HepG2 (cell line): Measurements from ENCODE around the gene ZBTB26. TPM values are rescaled to one million over a fixed set of nuclear protein-coding genes. Genes with fewer than 3 reads are reported as not detected.
A peak's percentile ranks its signal among the peaks of the same experiment; 100 is the strongest.

ENCODE experiments used
- ARNT2 ChIP-seq: sonication (generic); formaldehyde crosslinking; IDR thresholded peaks from 2 replicates; pipeline ENCODE4 v1.8.0; 2022; ENCODE audit warnings: mild to moderate bottlenecking, low read depth, missing genetic modification reagents, moderate library complexity
- ATAD3A ChIP-seq: sonication (generic); formaldehyde crosslinking; IDR thresholded peaks from 2 replicates; pipeline ENCODE4 v1.4.0; 2020; ENCODE audit warnings: missing genetic modification reagents
- CEBPG ChIP-seq: IDR thresholded peaks from 2 replicates; pipeline ENCODE4 v1.6.1; 2016
- CHCHD3 ChIP-seq: sonication (generic); formaldehyde crosslinking; IDR thresholded peaks from 2 replicates; pipeline ENCODE4 v1.8.0; 2022; ENCODE audit warnings: mild to moderate bottlenecking, missing genetic modification reagents, moderate library complexity
- DBP ChIP-seq: sonication (generic); formaldehyde crosslinking; IDR thresholded peaks from 2 replicates; pipeline ENCODE4 v1.4.0; 2020; ENCODE audit warnings: missing genetic modification reagents; ENCODE audit errors: not compliant biosample characterization
- DMAP1 ChIP-seq: IDR thresholded peaks from 2 replicates; pipeline ENCODE4 v1.6.1; 2016
- FOXK1 ChIP-seq: sonication (generic); formaldehyde crosslinking; IDR thresholded peaks from 2 replicates; pipeline ENCODE4 v1.4.0; 2020; ENCODE audit warnings: low read depth, missing genetic modification reagents, borderline replicate concordance
- JARID2 ChIP-seq: sonication (generic); formaldehyde crosslinking; IDR thresholded peaks from 2 replicates; pipeline ENCODE4 v1.8.1; 2023; ENCODE audit warnings: missing genetic modification reagents, inconsistent platforms; ENCODE audit not compliant: insufficient replicate concordance
- KLF11 ChIP-seq: IDR thresholded peaks from 2 replicates; pipeline ENCODE4 v1.6.1; 2016; ENCODE audit warnings: missing compliant biosample characterization
- MBD4 ChIP-seq: IDR thresholded peaks from 2 replicates; pipeline ENCODE4 v1.6.1; 2012; ENCODE audit warnings: low read length, inconsistent platforms, borderline replicate concordance
- NCOA5 ChIP-seq: sonication (generic); formaldehyde crosslinking; IDR thresholded peaks from 2 replicates; pipeline ENCODE4 v1.4.0; 2020; ENCODE audit warnings: missing genetic modification reagents
- RFXANK ChIP-seq: IDR thresholded peaks from 2 replicates; pipeline ENCODE4 v1.6.1; 2016
- TEF ChIP-seq: sonication (generic); formaldehyde crosslinking; IDR thresholded peaks from 2 replicates; pipeline ENCODE4 v1.5.0; 2020; ENCODE audit warnings: missing genetic modification reagents
- THYN1 ChIP-seq: sonication (generic); formaldehyde crosslinking; IDR thresholded peaks from 2 replicates; pipeline ENCODE4 v1.8.1; 2023; ENCODE audit warnings: low read depth, mild to moderate bottlenecking, moderate library complexity, missing genetic modification reagents, borderline replicate concordance
- ZBTB49 ChIP-seq: sonication (generic); formaldehyde crosslinking; IDR thresholded peaks from 2 replicates; pipeline ENCODE4 v1.4.0; 2020; ENCODE audit warnings: missing genetic modification reagents, borderline replicate concordance
- ZFP36L2 ChIP-seq: sonication (generic); formaldehyde crosslinking; IDR thresholded peaks from 2 replicates; pipeline ENCODE4 v1.4.0; 2020; ENCODE audit warnings: missing genetic modification reagents
- ZNF275 ChIP-seq: sonication (generic); formaldehyde crosslinking; IDR thresholded peaks from 2 replicates; pipeline ENCODE4 v1.8.0; 2022; ENCODE audit warnings: missing genetic modification reagents, mild to moderate bottlenecking, inconsistent platforms, borderline replicate concordance
- ZNF619 ChIP-seq: sonication (generic); formaldehyde crosslinking; IDR thresholded peaks from 2 replicates; pipeline ENCODE4 v1.4.0; 2020; ENCODE audit warnings: mild to moderate bottlenecking, missing genetic modification reagents
- polyA plus RNA-seq, 8 experiments: library from polyadenylated mRNA; depleted of rRNA in 3 of 8; stranded (reverse) in 7 of 8; unstranded in 1 of 8; fragments of >200 nt; fragmentation: Illumina TruSeq in 4 of 8; extraction: Trizol in 4 of 8; gene quantifications; 2 replicates each; pipeline versions ENCODE4 v1.2.1 to v1.2.3, GENCODE V29; 2011 to 2016; ENCODE audit warnings: low read depth in 4 of 8, missing spikeins in 1 of 8, mixed read lengths in 1 of 8; ENCODE audit not compliant: insufficient read depth in 1 of 8
- total RNA-seq, 5 experiments: library from RNA; depleted of rRNA; stranded (reverse); fragments of >200 nt; fragmentation: Illumina TruSeq; extraction: Trizol; gene quantifications; 2 replicates each; pipeline ENCODE4 v1.2.3, GENCODE V29; 2016; ENCODE audit warnings: low read depth in 1 of 5
- TF ChIP-seq, protein P1 (sequence below): sonication (generic); formaldehyde crosslinking; IDR thresholded peaks from 2 replicates; pipeline ENCODE4 v1.9.0; 2022; ENCODE audit warnings: low read depth, missing genetic modification reagents
- TF ChIP-seq, protein P2 (sequence below), 2 experiments: sonication (generic) in 1 of 2; formaldehyde crosslinking in 1 of 2; IDR thresholded peaks; 2 replicates each; pipeline versions ENCODE4 v1.4.0 to v1.6.1; 2018 to 2020; ENCODE audit warnings: missing genetic modification reagents in 2 of 2, borderline replicate concordance in 1 of 2, low read depth in 1 of 2, mild to moderate bottlenecking in 1 of 2, missing biosample characterization in 1 of 2

Gene ZBTB26
- total and polyA plus RNA-seq, 2 of the 13 experiments (the other 11 are each of a cell fraction or from before 2014, with no cell fraction given) = 4.5 to 8.6 TPM

GRCh38 chr9:122936464-122936863 lies 5.2 kb upstream of the ZBTB26 start (continued):
- TF ChIP-seq CHCHD3 (CRISPR knock-in tag) (no peak), TEF (0 out of 2 replicates have a peak, but pooled peaks have one; percentile 24), ZFP36L2 (CRISPR knock-in tag) (no peak), RFXANK (no peak), DBP (no peak), FOXK1 (CRISPR knock-in tag) (peak; percentile 70; the same call in 1 of the 2 replicates), MBD4 (no peak), CEBPG (CRISPR knock-in tag) (peak; percentile 80), ZBTB49 (CRISPR knock-in tag) (no peak), ZNF275 (no peak), NCOA5 (CRISPR knock-in tag) (no peak), ZNF619 (CRISPR knock-in tag) (no peak), KLF11 (no peak), THYN1 (CRISPR knock-in tag) (no peak), DMAP1 (CRISPR knock-in tag) (peak; percentile 66), ARNT2 (CRISPR knock-in tag) (no peak), JARID2 (CRISPR knock-in tag) (no peak), ATAD3A (no peak)
- TF ChIP-seq, protein P1, sequence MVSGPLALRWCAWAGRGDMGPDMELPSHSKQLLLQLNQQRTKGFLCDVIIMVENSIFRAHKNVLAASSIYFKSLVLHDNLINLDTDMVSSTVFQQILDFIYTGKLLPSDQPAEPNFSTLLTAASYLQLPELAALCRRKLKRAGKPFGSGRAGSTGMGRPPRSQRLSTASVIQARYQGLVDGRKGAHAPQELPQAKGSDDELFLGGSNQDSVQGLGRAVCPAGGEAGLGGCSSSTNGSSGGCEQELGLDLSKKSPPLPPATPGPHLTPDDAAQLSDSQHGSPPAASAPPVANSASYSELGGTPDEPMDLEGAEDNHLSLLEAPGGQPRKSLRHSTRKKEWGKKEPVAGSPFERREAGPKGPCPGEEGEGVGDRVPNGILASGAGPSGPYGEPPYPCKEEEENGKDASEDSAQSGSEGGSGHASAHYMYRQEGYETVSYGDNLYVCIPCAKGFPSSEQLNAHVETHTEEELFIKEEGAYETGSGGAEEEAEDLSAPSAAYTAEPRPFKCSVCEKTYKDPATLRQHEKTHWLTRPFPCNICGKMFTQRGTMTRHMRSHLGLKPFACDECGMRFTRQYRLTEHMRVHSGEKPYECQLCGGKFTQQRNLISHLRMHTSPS (CRISPR knock-in tag) = no peak
- TF ChIP-seq, protein P2, sequence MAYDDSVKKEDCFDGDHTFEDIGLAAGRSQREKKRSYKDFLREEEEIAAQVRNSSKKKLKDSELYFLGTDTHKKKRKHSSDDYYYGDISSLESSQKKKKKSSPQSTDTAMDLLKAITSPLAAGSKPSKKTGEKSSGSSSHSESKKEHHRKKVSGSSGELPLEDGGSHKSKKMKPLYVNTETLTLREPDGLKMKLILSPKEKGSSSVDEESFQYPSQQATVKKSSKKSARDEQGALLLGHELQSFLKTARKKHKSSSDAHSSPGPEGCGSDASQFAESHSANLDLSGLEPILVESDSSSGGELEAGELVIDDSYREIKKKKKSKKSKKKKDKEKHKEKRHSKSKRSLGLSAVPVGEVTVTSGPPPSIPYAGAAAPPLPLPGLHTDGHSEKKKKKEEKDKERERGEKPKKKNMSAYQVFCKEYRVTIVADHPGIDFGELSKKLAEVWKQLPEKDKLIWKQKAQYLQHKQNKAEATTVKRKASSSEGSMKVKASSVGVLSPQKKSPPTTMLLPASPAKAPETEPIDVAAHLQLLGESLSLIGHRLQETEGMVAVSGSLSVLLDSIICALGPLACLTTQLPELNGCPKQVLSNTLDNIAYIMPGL (CRISPR knock-in tag; IDR thresholded peaks at IDR 0.05; ENCODE audit: borderline replicate concordance in 1 of 2, low read depth in 1 of 2) = peak in 1 of 2 experiments; percentile 67; a peak in 1 of 4 replicates
